GM10266 (cell line): Measurements from ENCODE around the gene VGLL4.

ENCODE experiments used
- DNase-seq: peaks from one replicate; pipeline ENCODE4 v3.0.0; 2012; ENCODE audit errors: extremely low spot score
- CTCF ChIP-seq: IDR thresholded peaks from 2 replicates; pipeline ENCODE4 v1.5.1; 2012; ENCODE audit warnings: mild to moderate bottlenecking, low read depth; ENCODE audit not compliant: control insufficient read depth, insufficient read depth; ENCODE audit errors: missing control alignments

VGLL4 gene

GRCh38 chr3:11546657-11547302 is 96.9 kb downstream of the VGLL4 start:
- TF ChIP-seq CTCF = no peak
- no peak for DNase-seq

- DNase-seq = no peak
- no peak for TF ChIP-seq CTCF
Measured at GRCh38 chr3:11545186-11545851, 98.4 kb downstream of the VGLL4 start.

- TF ChIP-seq CTCF = no peak
- no peak for DNase-seq
Measured at GRCh38 chr3:11544412-11545181, 99.1 kb downstream of the VGLL4 start.

- no peak for TF ChIP-seq CTCF
- no peak for DNase-seq
Measured at GRCh38 chr3:11543948-11544387, 99.7 kb downstream of the VGLL4 start.

- DNase-seq = no peak
- TF ChIP-seq CTCF = no peak
Measured at GRCh38 chr3:11543141-11543947, 100.4 kb downstream of the VGLL4 start.

GRCh38 chr3:11542551-11542950 is 101.2 kb downstream of the VGLL4 start:
- no peak for DNase-seq
- no peak for TF ChIP-seq CTCF
